Astrocyte (in vitro differentiated cells and primary cell): ENCODE measurements around the gene MKNK2.

ENCODE experiments used
- EZH2 ChIP-seq: IDR thresholded peaks from 2 replicates; pipeline ENCODE4 v1.6.1; 2012; ENCODE audit warnings: mild to moderate bottlenecking, low read length, inconsistent platforms; ENCODE audit not compliant: insufficient read depth
- TF ChIP-seq, protein P1 (sequence below): IDR thresholded peaks from 2 replicates; pipeline ENCODE4 v1.5.1; 2011; ENCODE audit warnings: low read depth, mild to moderate bottlenecking, inconsistent platforms, low read length, moderate library complexity; ENCODE audit not compliant: insufficient read depth

DNA sequence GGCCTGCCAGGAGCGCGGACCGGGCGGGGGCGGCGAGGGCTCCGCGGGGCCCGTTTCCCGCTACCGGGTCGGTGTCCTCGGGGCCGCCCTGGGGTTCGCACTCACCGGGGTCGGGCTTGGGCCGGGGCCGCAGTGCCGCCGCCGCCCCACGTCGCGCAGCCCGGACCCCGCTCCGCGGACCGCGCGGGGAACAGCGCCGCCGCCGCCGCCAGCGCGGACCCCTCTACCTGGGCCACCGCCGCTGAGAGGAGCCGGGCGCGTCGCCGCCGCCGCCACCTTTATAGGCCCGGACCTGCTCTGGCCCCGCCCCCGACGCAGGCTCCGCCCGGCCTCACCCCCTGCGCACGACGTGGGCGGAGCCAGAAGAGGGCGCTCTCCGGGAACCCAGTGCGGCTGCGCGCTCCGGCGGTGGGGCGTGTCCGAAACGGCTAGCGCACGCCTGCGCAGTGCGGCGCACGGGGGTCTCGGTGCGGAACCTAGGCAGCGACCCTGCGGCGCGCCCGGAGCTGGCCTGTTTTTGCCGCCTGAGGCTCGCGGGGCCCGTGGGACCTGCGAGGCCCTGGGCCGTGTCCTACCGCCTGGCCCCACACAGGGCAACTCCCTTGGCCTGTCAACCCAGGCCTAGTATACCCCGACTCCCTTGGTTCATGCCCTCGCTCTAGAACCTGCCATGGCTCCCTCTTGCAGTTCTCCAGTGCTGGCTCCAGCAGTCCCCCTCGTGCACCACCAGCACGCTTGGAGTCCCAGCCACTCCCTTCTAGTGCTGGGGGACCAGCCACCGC is at the start of gene MKNK2:
- no peak for TF ChIP-seq EZH2
- TF ChIP-seq, protein P1, sequence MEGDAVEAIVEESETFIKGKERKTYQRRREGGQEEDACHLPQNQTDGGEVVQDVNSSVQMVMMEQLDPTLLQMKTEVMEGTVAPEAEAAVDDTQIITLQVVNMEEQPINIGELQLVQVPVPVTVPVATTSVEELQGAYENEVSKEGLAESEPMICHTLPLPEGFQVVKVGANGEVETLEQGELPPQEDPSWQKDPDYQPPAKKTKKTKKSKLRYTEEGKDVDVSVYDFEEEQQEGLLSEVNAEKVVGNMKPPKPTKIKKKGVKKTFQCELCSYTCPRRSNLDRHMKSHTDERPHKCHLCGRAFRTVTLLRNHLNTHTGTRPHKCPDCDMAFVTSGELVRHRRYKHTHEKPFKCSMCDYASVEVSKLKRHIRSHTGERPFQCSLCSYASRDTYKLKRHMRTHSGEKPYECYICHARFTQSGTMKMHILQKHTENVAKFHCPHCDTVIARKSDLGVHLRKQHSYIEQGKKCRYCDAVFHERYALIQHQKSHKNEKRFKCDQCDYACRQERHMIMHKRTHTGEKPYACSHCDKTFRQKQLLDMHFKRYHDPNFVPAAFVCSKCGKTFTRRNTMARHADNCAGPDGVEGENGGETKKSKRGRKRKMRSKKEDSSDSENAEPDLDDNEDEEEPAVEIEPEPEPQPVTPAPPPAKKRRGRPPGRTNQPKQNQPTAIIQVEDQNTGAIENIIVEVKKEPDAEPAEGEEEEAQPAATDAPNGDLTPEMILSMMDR: no peak
